Mammary epithelial cell (primary cell): ENCODE measurements around the gene DNAH14.

ENCODE experiments used
- CTCF ChIP-seq, 2 donors: IDR thresholded peaks in 1 of 2; conservative IDR thresholded peaks in 1 of 2; 2 replicates each; pipeline ENCODE4 v1.5.1; 2011 to 2012; ENCODE audit warnings: inconsistent platforms in 2 of 2, low read length in 2 of 2, mild to moderate bottlenecking in 2 of 2, control low read depth in 1 of 2, low read depth in 1 of 2; ENCODE audit not compliant: insufficient read depth in 1 of 2; ENCODE audit errors: extremely low read depth in 1 of 2
- EZH2 ChIP-seq: IDR thresholded peaks from 2 replicates; pipeline ENCODE4 v1.6.1; 2012; ENCODE audit warnings: low read length, inconsistent platforms, borderline replicate concordance

GRCh38 chr1:224923726-224924125 lies 5.7 kb upstream of the DNAH14 start:
- TF ChIP-seq CTCF (conservative IDR thresholded peaks at IDR 0.05 in 1 of 2, IDR thresholded peaks at IDR 0.05 in 1 of 2; ENCODE audit: extremely low read depth in 1 of 2, insufficient read depth in 1 of 2, low read depth in 1 of 2, low read length in 2 of 2) (no peak), EZH2 (no peak)
